Spleen (tissue), 7 donors: Measurements from ENCODE around the gene CFD.

Source experiments
- POLR2A ChIP-seq, 3 donors: fragments of 450-650 bp; IDR thresholded peaks; one replicate each; pipeline ENCODE4 v1.5.1; 2017; ENCODE audit warnings: antibody characterized with exemption in 3 of 3, mild to moderate bottlenecking in 1 of 3
- POLR2AphosphoS5 ChIP-seq, 3 donors: sonication (generic); formaldehyde crosslinking; IDR thresholded peaks; one replicate each; pipeline ENCODE4 v1.5.1; 2017; ENCODE audit warnings: antibody characterized with exemption in 3 of 3
- TF ChIP-seq, protein P1 (sequence below), 11 experiments: fragments of 200-600 bp in 7 of 11; fragments of 450-650 bp in 4 of 11; sonication (generic) in 4 of 11; IDR thresholded peaks in 8 of 11; conservative IDR thresholded peaks in 3 of 11; 1 replicate in 7 of 11; 2 replicates in 4 of 11; pipeline versions ENCODE4 v1.4.0 to v1.8.0; 2016 to 2021; ENCODE audit warnings: antibody characterized with exemption in 11 of 11, inconsistent platforms in 4 of 11, mild to moderate bottlenecking in 1 of 11
- donor health status: DM: no; HTN: no; CAD: no; lungs with moderate emphysema.
- donor health status: DM: no; HTN: no; CAD: no.
- donor health status: DM: no; HTN: no; CAD: no.

DNA sequence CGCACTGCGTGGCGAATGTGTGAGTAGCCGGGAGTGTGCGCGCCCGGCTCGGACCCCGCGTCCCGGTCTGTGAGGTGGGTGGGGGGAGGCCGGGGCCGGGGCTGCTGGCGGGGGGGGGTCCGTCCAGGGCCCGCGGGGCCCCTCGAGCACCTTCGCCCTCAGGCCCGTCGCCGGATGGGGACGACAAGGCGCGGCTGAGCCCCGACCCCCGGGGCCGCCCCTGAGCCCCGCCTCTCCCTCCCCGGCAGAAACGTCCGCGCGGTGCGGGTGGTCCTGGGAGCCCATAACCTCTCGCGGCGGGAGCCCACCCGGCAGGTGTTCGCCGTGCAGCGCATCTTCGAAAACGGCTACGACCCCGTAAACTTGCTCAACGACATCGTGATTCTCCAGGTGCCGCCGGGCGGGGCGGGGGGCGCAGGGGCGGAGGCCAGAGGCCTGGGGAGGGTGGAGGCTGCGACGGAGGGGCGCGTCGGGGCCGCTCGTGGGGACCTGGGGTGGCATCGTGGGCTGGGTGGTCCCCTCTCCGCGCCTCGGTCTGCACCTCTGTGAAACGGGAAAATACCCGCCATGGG, 6.4 kb upstream of the CFD start:
- TF ChIP-seq, protein P1, sequence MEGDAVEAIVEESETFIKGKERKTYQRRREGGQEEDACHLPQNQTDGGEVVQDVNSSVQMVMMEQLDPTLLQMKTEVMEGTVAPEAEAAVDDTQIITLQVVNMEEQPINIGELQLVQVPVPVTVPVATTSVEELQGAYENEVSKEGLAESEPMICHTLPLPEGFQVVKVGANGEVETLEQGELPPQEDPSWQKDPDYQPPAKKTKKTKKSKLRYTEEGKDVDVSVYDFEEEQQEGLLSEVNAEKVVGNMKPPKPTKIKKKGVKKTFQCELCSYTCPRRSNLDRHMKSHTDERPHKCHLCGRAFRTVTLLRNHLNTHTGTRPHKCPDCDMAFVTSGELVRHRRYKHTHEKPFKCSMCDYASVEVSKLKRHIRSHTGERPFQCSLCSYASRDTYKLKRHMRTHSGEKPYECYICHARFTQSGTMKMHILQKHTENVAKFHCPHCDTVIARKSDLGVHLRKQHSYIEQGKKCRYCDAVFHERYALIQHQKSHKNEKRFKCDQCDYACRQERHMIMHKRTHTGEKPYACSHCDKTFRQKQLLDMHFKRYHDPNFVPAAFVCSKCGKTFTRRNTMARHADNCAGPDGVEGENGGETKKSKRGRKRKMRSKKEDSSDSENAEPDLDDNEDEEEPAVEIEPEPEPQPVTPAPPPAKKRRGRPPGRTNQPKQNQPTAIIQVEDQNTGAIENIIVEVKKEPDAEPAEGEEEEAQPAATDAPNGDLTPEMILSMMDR (IDR thresholded peaks at IDR 0.05 in 8 of 11, conservative IDR thresholded peaks at IDR 0.05 in 3 of 11) = no peak
- TF ChIP-seq POLR2AphosphoS5 (IDR thresholded peaks at IDR 0.05) (no peak), POLR2A (IDR thresholded peaks at IDR 0.05) (no peak)
